Measurements from ENCODE around the gene LIX1L. TPM values are rescaled to one million over a fixed set of nuclear protein-coding genes. Genes with fewer than 3 reads are reported as not detected.
A peak's percentile ranks its signal among the peaks of the same experiment; 100 is the strongest.

LIX1L gene
- total RNA-seq, 1 donor from 2014 or later: 21.1 TPM

DNA sequence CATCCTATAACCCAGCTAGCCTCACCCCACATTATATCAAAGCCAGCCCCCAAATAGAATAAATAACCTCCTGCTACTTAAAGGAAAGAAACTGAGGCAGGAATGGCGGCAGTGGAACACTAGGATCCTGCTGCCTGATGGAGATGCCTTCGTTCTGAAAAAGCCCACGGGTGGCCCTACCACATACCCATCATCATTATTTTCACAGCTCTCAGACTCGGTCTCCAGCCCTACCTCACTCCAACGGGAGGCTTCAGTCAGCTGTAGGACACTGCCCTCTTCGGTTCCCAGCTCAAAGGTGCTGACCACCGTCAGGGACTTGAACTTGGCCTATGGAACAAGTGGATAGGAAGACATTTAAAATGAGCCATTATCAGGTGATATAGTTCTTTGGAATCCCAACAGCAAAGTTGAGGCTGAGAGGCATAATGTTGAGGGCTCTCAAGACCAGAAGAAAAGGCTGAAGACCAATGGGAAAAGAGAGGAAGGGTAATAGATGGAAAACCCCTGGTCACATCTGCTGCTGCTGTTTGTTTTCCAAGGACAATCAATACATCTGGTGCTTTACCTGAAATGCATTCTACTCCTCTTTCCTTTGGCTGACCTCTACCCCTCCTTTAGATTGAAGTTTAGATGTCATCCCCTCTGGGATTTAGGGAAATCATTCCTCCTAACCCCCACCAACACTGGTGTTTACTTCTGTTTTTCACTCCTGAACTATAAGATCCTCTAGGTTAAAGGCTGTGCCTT lies 64.3 kb downstream of the LIX1L start:
- DNase-seq (ENCODE audit: low read depth in 2 of 2): no peak

DNA sequence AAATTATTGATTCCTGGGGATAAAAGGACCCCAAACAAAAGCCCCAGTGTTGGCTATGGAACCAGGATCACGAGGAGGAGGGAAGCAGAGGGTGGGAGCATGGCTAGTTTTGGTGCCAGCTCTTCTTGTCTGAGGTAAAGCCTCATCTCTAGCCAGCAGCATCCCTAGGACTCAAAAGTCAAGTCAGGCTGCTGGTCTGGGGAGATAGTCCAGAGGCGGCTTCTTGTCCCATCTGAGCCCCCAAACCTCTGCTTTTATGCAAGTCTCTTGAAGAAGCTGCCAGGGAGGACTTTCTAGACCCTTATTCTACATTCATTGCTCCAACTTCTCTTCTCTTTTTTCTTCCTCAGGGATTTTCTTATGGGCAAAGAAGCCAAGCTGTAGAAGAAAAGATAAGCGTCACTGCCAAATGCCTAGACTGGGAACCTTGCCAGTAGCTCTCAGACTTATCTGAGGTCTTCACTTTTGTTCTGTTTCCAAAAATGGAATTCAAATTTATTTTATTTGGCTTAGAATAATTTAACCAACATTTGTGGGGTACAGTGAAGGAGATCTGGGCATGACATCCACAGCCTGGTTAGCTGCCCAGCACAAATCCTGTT lies 65.2 kb downstream of the LIX1L start:
- DNase-seq (ENCODE audit: low read depth in 2 of 2): peak in 1 of 2 donors; percentile 67

DNA sequence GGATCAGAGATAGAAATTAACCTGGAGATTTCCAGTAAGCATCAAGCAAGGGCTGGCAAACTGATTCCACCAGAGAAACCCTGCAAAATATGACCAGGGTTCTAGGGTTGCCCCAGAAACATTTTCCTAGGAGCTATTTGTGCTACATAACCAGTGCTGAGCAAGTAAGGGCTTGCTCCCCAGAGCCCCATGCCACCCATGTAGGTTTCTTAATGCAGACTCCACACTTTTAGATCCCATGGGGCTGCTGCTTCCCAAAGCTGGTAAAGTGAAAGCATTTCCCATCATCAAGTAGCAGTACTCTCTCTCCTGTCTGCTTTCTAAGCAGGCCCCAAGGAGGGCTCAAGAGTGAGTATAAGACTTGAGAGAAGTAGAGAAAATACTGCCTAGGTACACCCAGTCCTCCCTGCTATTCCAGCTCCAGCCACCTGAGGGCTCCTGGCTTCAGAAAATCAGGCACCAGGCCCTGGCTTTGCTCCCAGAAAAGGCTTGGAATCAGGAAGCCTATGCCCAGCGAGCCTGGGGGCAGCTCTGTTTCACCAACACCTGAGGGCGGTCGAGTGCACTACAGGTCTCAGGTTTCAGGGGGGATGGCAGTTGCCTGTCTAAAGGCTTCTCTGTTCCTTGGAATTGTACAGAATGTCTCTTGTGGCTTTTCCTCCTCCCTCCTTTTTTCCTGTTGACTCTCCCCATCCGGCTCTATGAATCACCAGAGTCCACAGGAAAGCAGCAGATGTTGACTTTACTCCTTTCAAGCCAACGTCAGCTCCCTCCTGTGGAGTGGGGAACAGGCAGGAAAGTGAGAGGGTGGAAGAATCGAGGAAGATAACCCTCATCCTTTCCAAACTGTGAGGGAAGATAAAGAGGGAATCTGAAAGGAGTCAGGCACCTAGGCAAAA lies 66.0 kb downstream of the LIX1L start:
- peak; percentile 88 to 99 for DNase-seq (ENCODE audit: low read depth in 2 of 2)

DNA sequence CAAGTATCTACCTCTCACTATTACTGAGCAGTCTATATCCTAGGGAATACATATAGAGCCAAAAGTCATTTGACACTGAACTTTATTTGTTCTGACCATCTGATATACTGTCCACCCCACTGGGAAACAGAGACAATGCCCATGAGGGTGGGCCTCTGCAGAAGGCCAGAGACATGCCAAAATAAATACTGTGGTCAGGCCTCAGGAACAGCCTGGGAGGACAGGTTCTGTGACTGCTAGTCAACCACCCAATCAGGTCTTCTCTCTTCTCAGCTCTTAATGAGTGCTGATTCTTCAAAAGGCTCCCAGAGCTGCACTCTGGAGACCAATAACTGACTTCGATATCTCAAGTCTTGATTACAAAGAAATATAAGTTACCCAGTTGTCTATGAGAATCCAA lies 66.7 kb downstream of the LIX1L start:
- DNase-seq (ENCODE audit: low read depth in 2 of 2): peak; percentile 14 to 86

DNA sequence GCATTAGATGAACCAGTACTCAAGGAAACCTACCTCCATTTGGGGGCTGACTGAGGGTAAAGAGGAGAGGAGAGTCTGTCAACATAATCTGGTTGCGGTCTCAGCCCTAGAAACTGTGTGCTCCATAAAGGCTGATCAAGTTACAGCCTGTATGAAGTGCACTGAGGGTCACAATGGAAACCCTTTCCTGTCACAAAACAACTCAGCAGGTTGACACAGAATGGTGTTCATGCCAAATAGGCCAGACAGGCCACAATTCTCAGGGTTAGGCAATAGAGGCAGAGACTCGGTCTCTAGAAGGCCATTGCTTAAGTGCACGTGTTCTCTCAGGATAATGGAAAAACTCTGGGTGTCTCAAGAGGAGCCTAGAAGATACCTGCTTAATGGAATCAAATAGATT lies 68.1 kb downstream of the LIX1L start:
- DNase-seq (ENCODE audit: low read depth in 2 of 2): no peak

DNA sequence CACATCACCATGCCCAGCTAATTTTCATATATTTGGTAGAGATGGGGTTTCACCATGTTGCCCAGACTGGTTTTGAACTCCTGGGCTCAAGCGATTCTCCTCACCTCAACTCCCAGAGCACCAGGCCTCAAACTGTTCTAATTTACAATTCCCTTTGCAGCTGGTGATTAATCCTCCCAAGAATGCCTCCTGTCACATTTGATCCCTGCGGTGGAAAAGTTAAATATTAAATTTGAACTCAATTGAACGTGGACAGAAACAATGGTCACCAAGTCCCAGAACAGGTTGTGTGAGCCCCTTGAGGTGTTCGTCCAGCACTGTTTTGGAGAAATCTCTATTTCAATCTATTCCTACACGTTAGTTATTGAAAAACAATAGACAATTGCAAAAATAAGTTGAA lies 70.2 kb downstream of the LIX1L start:
- DNase-seq (ENCODE audit: low read depth in 2 of 2): no peak

DNA sequence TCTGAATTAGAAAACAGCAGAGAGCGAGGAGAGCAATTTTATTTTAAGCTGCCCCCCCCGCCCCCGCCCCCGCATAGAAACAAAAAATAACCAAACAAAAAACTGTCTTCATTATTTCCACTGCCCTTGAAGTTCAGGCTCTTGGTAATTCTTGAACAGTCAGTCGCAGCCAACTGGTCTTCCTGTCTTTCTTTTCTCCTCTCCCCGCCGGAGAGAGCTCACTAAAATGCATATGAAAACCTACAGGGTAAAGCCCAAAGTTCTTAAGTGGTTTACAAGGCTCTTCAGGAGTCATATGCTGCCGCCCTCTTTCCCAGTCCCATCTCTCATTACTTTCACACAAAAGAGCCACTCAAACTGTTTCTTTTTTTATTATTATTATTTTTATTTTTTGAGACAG lies 71.0 kb downstream of the LIX1L start:
- peak in 1 of 2 donors; percentile 37 for DNase-seq (ENCODE audit: low read depth in 2 of 2)

DNA sequence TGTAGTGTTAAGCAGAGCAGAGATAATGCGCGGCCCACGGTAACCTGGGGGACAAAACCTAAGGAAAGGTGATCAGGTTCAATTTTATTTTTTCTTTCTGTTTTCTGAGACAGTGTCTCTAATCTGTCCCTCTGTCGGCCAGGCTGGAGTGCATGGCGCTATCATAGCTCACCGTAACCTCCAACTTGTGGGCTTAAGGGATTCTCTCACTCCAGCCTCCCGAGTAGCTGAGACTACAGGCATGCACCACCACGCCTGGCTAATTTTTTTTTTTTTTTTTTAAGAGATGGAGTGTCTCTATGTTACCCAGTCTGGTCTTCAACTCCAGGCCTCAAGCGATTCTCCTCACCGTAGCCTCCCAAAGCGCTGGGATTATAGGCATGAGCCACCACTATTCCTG lies 71.4 kb downstream of the LIX1L start:
- no peak for DNase-seq (ENCODE audit: low read depth in 2 of 2)

DNA sequence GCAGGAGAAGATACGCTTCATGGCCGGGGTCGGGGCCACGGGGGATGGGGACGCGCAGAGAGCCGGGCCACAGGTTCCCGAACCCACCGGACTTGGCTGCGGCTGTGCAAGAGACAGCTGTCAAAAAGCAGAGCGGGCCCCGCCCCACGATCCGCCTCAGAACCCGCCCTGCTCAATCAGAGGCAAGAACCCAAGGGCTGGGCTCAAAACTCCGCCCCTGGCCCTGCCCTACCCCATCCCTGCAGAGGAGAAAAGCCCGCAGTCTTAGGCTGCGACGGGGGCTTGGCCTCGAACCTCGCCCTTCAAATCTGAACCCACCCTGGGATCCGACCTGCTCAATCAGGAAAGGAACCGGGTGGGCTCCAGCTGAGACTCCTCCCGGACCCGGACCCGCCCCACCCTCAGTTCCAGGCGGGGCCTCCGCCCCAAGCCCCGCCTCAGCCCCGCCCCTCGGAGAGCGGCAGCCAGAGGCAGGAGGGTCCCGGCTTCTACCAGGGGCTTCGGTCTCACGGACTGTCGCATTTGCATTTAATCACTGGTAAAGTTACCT lies 72.0 kb downstream of the LIX1L start, which contains the start of gene ANKRD35:
Gene ANKRD35 (minus strand): TSS at position 129 of the 550 bp plus-strand sequence. CDS start 108 bp downstream, at position 21.
- DNase-seq (ENCODE audit: low read depth in 2 of 2): peak; percentile 20 to 72

DNA sequence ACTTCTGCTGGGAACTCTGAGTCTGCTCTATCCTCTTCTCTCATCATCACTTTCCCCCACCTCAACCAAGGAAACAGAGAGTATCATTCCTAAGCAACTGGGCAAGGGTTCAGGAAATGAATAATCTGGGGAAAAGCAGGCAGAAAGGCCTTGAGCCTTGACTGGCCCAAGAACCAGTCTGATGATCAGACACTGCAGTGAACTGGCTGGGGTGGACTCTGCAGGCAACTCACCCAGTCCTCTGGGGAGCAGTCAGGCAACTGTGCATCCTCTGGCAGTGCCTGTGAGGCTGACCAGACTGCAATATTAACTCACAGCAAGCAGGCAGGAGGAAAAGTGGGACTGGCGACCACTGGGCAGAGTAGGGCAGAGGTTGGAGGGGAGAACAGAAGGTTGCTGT lies 73.1 kb downstream of the LIX1L start:
- DNase-seq (ENCODE audit: low read depth in 2 of 2): peak in 1 of 2 donors; percentile 71

Other genes starting within 250 kb of the LIX1L start
- not detected in 2 replicates for gene CD160, start 238.5 kb downstream of the LIX1L start, total RNA-seq
- gene RNF115, start 133.9 kb downstream of the LIX1L start, total RNA-seq: 10.4 and 12.8 TPM in 2 replicates
- 21.2 and 25.7 TPM in 2 replicates for gene POLR3C, start 133.8 kb downstream of the LIX1L start, total RNA-seq
- gene NUDT17, start 112.4 kb downstream of the LIX1L start, total RNA-seq: 1.9 and 2.8 TPM in 2 replicates
- 4.5 and 6.4 TPM in 2 replicates for gene PIAS3, start 98.9 kb downstream of the LIX1L start, total RNA-seq
- under 0.01 TPM in 2 replicates for gene ANKRD35, start 72.2 kb downstream of the LIX1L start, total RNA-seq
- 1.6 and 4.9 TPM in 2 replicates for gene ITGA10, start 48.0 kb downstream of the LIX1L start, total RNA-seq
- 27.5 and 32.1 TPM in 2 replicates for gene PEX11B, start 39.3 kb downstream of the LIX1L start, total RNA-seq
- gene RBM8A, start 30.5 kb downstream of the LIX1L start, total RNA-seq: 60.6 and 82.2 TPM in 2 replicates
- gene ANKRD34A, start 6.6 kb upstream of the LIX1L start, total RNA-seq: under 0.01 TPM in 2 replicates
- 12.4 and 12.6 TPM in 2 replicates for gene POLR3GL, start 6.7 kb upstream of the LIX1L start, total RNA-seq
- gene TXNIP, start 38.6 kb upstream of the LIX1L start, total RNA-seq: 47.5 and 53.2 TPM in 2 replicates
- not detected in 2 replicates for gene HJV, start 63.7 kb upstream of the LIX1L start, total RNA-seq
- gene NBPF10, start 186.8 kb upstream of the LIX1L start, total RNA-seq: 0.51 and 0.89 TPM in 2 replicates